ENCODE measurements around the gene CFAP20.

The CFAP20 gene

DNA sequence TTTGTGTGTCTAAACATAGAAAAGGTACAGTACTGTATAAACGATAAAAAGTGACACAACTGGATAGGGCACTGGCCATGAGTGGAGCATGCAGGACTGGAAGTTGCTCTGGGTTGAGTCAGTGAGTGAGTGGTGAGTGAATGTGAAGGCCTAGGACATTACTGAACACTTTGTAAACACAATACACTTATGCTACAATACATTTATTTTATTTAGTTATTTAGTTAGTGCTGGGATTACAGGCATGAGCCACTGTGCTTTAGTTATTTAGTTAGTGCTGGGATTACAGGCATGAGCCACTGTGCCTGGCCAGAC lies 4.6 kb downstream of the CFAP20 start:
- DNase-seq (ENCODE audit: low read depth), result no peak

DNA sequence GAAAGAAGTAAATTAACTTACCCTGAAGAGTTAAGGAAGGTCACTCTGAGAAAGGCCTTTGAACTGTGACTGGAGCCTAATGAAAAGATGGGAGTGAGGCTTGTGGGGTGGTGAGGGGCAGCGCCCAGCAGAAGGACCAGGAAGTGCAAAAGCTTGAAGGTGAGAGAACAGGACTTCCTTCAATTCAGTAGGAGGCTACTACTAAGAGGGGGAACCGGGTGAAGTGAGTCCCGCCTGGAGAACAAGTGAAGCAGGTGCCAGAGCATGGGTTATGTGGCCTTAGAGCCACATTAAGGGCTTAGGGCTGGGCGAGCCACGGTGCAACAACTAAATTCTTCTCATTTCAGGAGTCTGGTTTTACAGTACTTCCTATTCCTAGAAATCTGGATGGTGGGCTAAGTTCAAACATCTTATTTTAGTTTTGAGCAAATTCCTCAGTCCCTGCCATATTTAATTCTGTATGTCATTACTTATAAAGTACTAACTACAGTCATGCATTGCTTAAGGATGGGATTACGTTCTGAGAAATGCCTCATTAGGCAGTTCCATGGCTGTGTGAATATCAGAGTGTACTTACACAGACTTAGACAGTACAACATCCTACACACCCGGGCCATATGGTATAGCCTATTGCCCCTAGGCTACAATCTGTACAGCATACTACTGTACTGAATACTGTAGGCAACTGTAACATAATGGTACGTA lies 5.1 kb downstream of the CFAP20 start:
- no peak for DNase-seq (ENCODE audit: low read depth)

DNA sequence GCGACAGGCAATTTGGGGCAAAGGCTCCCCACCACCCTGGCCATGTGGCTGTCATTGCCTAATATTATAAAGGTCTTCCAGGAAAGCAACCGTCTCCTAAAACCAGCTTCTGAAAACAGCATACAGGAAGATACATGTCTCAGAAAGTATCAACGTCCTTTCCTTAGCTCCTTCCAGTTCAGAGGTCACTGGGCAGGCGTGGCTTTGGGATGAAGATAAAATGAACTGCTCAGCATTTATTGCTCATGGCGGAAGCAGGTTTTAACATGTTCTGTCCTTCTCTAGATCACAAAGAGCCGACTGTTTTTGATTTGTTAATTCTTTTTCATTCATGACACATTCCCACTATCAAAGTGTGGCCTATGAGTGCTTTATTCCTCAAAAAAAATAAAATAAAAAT lies 8.0 kb downstream of the CFAP20 start:
- no peak for DNase-seq (ENCODE audit: low read depth)

DNA sequence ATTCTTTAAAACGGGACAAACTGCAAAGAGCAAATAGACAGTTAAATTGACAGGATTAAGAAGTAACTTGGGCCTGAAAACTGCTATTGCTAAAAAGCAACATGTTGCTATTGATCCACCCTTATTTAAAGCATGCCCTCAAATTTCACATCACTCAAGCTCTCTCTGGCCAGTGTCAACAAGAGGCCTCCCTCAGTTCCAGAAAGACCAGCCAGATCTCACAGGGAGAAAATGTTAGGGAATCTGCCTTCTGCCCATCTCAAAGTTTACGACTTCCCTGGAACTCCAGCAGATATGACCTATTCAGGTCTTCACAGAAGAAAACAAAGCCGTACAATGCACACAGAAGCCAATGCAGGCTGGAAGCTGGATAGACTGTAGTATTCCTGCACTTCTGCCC lies 8.9 kb downstream of the CFAP20 start:
- no peak for DNase-seq (ENCODE audit: low read depth)

DNA sequence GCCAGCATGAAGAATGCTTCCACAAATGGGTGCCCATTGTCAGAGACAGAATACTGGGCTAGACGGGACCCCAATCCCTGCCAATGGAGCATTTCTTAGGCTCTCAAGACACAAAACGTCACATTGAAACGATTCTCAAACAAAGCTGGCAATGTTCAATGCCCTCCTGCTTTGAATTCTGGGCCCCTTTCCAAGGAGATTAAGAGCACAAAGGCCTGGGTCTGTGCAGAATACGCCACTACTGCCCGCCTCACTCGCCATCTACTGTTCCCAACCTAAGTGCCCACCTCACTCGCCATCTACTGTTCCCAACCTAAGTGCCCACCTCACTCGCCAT lies 9.7 kb downstream of the CFAP20 start:
- DNase-seq (ENCODE audit: low read depth), result no peak

DNA sequence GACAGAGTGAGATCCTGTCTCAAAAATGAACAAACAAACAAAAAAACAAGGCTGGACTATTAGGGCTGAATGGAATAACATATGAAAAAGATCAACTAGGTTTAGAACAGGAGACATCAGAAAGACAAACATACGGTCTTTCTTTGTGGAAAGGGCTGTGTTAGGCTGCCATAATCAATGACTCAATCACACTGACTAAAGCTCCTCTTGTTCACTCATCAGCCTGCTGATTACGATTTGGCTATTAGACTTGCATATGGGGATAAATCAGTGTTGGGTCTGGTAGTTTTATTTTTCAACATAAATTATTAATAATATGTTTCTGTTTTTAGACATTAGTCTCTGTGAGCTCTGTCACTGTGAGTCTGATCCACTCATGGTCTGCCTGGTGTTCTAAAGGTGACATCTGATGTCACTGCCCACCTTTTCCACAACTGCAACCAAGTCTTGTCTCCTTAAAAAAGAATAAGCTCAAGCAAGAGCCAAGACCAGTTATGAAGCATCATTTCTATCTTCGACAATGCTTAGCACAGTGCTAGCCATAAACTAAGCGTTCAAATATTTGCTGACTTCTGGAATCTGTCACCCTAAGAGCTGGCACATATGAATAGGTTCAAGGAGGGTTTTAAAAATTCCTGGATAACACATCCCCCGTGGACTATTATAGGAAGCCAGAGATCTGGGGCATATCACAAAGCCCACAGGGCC lies 10.2 kb downstream of the CFAP20 start:
- DNase-seq (ENCODE audit: low read depth), result no peak

DNA sequence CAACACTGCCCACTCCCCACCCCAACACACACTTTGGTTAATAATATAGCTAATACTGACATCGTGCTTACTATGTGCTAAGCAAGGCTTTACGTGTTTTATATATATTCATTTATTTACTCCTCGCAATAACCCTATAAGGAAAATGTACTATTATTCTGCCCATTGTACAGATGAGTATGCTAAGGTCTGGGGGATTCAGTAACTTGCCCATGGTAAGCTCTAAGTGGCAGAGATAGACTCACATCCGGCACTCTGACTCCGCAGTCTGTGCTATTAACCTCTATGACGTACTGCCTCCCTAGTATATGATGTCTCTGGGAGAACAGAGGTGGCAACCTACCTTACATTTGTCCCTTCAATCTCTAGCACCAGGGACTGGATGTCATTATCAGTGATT lies 12.7 kb downstream of the CFAP20 start:
- DNase-seq (ENCODE audit: low read depth), result no peak

DNA sequence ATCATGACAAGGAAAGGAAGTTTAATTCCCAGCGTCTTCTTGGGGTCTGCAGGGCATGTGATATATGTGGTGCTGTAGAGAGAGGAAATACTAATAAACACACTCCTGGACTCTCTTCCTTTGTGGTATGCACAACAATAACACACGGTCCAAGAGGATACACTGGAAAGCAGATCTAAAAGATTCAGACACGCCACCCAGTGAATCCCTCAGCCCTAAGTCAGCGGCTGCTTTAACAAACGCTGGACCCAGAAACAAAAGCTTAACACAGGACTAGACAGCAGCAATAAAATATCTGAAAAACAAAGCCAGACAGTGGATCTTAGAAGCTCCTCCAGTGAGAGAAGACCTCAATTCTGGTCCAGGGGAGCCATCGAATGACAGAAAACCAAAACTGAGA lies 13.1 kb downstream of the CFAP20 start:
- no peak for DNase-seq (ENCODE audit: low read depth)

DNA sequence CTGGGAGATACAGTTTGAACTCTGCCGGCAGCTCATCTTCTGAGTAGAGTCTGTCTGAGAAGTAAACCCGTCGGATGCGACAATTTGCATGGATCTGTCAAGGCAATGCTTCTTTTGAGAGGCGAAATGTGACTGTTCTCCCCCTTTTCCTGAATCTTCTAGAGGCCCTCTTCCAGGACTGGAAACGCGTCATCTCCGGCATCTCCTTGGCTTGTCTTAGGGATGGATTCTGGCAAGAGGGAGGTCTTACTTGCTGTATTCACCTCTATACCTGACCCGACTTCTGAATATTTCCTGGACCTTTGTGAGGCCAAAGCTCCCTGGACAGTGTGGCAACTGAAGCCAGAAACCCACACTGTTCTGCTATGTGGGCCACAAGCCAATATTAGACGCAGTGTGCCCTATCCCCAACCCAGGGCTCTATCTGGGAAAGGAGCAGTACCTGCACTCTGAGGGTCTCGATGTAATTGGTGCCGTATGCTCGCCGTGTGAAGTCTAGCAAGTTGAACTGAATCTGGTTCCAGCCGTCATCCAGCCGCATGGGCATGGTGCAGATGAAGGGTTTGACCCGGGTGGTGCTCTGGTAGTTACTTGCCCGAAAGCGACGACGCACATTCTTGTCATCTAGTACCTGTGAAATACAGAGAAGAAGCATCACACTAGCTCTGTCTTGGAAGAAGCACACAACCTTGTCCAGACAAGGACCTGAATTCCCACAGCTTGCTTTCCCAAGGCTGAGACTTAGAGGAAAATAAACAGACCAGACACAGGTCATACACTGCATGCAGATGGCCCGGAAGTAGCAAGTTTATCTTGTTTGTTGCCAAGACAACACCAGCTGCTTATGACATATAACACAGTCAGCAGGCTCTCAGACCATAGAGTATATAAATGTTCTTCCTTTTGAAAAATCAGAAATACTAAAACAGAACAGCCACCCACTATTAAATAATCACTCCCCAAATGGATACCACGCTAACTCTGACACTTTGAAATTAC lies 14.1 kb downstream of the CFAP20 start:
- DNase-seq (ENCODE audit: low read depth), result no peak

DNA sequence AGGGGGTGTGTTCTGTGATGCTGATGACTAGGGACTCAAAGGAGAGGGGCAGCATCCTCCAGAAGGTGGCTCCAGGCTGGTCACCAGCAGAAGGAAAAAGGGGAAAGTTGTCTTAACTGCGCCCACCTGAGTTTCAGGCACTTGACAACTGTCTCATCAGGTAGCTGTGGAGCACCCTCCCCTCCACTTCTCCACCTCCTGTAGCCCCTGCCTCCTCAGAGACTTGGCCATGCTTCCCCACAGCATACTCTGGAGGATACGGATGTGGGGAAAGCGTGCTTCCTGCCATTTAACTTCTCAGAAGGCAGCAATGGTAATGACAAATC lies 17.9 kb downstream of the CFAP20 start:
- no peak for DNase-seq (ENCODE audit: low read depth)

DNA sequence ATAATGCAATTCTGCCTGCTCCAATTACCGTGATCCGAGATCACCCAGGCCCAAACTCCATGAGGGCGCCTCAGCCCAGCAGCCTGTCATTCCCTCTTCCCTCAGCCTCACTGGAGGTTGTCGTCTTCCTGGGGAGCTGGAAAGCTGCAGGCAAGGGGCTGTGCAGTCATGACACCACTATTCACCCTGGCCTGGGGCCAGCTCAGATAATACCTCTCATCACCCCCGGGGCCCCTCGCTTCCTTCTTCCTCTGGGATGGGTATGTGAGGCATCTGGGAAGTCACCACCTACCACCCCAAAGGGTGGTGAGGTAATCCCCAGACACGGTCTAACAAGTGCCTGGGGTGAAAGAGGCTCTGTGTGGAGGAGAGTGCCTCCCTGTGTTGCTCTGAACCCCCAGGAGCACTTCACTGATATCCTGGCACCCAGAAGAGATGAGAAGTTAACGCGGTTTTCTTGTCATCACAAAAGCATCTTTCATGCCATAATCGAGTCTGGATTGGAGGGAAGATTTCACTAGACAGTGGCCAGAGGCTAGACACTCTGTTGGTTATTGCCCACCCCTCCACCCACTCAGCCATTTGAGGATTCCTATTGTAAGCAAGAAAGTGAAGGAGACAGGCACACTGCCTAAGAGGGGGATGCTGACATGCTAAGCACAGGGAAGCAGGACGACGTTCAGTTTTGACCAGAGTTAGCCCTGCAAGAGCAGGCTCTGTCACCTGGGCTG lies 18.4 kb downstream of the CFAP20 start:
- DNase-seq (ENCODE audit: low read depth), result no peak

DNA sequence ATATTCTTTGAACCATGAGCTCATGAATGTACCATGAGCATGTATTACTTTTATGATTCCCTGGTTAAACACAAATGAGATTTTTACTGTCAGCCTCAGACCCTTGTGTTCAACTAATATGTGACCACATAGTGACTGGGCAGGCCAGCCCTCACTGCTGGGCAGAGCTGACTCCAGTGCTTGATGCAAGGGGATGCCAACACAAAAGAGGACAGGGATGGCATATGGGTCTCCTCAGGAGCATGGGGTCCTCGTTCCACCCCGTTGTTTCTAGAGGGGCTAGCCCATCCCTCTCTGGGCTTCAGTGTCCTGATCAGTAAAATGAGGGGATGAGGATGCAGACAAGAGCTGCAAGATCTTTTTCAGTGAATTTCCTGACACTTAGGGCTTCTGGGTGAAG lies 19.3 kb downstream of the CFAP20 start:
- DNase-seq (ENCODE audit: low read depth), result no peak

DNA sequence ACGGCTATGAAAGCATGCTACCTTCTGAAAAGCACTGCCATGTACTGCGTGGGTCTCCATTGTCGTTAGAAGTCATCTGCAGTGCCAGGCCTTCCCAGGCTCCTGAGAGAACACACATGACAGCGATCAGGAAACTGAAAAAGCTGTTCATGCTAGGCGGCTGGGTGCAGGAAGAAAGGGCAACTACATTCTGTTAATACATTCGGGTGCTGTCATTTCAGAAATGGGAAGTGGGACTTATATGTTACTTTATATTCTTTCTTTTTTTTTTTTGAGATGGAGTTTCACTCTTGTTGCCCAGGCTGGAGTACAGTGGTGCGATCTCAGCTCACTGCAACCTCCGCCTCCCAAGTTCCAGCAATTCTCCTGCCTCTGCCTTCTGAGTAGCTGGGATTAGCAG lies 19.9 kb downstream of the CFAP20 start:
- no peak for DNase-seq (ENCODE audit: low read depth)

DNA sequence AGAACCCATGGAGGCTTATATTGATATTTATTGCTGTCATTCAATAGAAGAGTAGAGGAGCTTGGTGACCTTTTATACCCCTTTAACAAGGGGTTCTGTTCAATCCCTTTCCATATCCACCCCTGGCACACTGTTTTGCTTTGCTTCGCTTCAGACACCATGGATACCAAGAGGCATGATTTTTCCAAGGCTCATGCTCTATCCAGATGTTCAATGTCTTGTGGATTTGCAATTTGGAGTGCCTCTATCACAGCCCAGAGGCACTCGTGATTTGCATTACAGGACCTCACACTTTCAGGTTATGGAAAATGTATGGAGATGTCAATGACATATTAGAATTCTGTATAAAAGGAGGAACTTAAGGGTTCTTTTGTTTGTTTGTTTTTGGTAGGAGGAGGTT lies 21.5 kb downstream of the CFAP20 start:
- no peak for DNase-seq (ENCODE audit: low read depth)

DNA sequence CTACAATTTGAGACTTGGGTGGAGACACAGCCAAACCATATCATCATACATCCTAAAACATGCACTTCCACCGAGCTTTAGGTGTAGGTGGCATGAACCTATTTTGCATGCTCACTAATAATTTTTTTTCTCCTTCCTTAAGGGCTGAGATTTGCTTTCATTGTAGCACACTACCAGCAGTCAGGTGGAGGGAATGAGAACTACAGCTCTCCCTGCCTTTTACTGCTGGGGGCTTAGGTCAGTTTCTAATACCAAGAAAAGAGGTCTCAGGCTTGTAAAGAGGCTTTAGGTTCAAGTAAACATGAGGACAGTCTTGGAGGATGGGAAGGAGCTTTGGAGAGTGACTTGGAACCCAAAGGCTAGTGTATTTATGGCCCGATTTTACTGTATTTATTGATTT lies 22.0 kb downstream of the CFAP20 start:
- DNase-seq (ENCODE audit: low read depth), result no peak

DNA sequence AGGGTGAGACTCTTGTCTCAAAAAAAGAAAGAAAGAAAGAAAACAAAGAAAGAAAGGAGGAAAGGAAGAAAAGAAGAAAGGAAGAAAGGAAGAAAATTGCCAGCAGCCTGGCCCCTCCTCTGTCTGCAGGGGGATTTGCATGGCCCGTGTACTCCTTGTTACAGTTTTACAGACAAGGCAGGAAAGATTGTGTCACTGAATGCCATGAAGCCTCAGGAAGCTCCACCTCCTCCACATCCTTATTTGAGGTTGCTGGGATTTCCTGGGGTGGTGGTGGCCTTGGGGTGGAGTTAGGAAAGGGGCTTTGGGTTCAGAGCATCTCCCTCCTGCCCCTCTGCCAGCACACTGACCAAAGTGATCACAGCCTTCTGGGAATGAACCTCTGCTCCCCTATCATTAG lies 23.6 kb downstream of the CFAP20 start:
- DNase-seq (ENCODE audit: low read depth), result no peak

DNA sequence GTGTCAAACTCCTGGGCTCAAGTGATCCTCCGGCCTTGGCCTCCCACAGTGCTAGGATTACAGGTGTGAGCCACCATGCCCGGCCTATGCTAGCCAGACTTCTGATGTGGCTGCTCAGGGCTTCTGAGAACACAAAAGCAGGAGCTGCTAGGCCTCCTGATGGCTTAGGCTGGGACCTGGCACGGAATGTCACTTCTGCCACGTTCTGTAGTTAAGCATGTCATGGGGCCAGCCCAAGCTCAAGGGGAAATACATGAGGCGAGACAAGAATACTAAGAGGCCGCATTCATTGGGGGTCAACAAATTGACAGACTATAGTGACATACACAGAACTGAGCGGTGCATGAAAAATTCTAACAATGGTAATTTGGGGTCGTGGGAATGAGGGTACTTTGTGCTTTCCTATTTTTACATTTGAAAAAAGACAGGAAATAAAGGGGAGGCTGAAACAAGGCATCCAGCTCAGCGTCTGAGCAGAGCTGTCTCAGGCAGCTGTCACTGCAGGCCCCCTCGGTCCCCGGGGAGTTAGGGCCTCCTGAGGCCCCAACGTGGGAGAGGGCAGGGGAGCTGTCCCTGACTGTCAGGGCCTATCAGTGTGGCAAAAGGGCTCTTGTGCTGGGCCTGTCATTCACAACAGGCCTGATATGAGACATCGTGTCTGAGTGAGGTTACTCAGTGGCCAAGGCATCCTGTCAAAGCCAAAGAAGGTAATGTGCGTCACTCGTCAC lies 26.4 kb downstream of the CFAP20 start:
- no peak for DNase-seq (ENCODE audit: low read depth)

DNA sequence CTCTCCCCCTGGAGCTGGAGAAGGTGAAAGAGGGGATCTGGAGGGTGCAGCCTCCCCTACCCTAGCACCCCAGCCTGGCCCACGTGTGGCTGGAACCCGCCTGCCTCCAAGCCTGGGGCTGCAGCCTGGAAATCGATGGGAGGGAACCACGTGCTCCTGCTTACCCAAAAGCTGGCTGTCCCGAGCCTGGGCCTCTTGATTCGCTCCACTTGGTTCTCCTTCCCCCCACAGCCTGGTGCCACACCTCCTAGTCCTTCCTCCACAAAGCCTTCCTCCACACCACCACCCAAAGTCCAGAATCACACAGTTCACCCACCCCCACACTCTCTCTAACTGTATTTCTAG lies 29.3 kb downstream of the CFAP20 start:
- no peak for DNase-seq (ENCODE audit: low read depth)

DNA sequence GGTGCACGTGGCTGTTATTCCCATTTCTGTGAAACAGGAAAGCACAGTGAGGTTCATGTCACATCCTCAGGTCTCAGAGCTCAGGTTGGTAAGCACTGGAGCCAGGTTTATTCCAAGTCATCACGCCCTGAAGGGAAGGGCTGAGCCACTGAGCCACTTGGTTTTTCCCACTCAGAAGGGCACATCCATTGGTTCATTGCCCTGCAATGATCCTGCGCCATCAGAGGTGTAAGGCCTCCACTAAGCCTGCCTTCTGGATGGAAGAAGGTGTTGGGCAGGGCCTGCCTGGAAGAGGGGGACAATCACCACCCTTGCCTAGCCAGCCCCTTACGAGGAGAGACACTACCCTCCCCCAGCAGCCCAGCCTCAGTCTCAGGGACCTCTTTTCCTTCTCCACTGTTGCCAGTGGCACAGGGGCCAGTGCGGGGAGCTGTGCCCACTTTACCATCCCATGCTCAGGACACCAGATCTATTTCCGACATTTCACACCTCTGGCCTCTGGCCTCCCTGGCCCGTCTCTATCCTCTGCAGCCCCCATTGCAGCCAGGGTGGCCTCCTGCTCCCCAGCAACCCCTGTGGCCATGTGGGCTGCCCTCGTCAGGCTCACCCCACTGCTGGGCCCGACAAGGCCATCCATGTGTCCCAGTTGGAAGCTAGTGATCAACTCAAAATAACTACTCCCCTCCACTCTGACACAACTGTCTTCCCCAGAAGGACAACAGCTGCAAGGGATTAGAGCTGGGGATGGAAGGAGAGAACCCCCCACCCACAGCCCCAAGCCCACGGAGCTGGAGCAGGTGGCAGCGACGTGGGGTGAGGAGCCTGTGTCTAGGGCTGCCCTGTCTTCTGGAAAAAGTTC lies 29.9 kb downstream of the CFAP20 start:
- DNase-seq (ENCODE audit: low read depth), result no peak

DNA sequence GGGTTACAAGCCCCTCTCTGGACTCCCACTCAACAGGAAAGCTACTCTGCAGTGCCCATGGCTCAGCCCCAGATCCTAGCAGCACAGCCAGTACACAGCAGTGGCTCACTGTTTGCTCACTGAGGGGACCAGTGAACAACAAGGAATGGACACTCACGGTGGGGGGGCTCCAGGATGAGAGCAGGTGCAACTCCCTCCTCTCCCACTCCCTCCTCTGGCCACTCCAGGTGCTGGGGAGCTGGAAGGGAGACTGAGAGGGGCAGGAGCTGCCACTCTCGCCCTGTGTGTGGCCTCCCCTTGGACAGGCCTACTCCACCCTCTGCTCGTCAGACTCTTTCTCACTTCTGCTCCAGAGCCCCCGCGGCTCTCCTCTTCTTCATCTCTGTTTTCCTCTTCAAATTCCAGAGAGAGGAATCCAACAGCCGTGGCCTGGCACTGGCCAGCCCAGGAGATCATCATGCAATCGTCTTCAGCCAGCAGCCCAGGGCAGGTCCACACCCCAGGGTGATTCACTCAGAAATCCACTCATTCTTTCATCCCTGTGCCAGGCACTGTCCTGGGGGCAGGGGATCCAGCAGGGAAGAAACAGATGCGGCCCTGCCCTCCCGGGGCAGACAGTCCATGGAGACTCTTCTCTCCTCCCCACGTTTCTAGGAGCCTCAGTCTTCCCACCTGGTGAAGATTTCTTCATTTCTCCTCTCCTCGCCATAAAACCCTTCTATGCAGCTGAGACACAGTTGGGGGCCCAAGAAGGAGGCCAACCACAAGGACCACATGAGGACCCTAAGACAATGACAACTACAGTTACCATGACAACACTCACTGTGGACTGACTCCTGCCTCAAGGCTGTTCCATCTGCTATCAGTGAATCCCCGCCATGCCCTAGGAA lies 30.7 kb downstream of the CFAP20 start:
- DNase-seq (ENCODE audit: low read depth), result no peak
